Type B pancreatic cell (in vitro differentiated cells): Measurements from ENCODE around the gene FRMD1. TPM values are rescaled to one million over a fixed set of nuclear protein-coding genes. Genes with fewer than 3 reads are reported as not detected.

ENCODE experiments used
- DNase-seq: peaks from one replicate; pipeline ENCODE4 v3.0.0; 2021; ENCODE audit warnings: mixed read lengths; ENCODE audit not compliant: unreplicated experiment; ENCODE audit errors: extremely low spot score
- H3K27ac Mint-ChIP-seq: 2 replicates; pipeline ENCODE4 v1.8.0; 2021; ENCODE audit warnings: mild to moderate bottlenecking, mixed read lengths
- H3K27me3 Mint-ChIP-seq: 2 replicates; pipeline ENCODE4 v1.8.0; 2021; ENCODE audit warnings: mixed read lengths
- H3K36me3 Mint-ChIP-seq: 2 replicates; pipeline ENCODE4 v1.8.0; 2021; ENCODE audit warnings: mixed read lengths
- H3K4me1 Mint-ChIP-seq: one replicate; pipeline ENCODE4 v1.8.0; 2021; ENCODE audit warnings: mixed read lengths; ENCODE audit not compliant: unreplicated experiment
- H3K4me3 Mint-ChIP-seq: 2 replicates; pipeline ENCODE4 v1.8.0; 2021; ENCODE audit warnings: mild to moderate bottlenecking, mixed read lengths
- H3K9me3 Mint-ChIP-seq: 2 replicates; pipeline ENCODE4 v1.8.0; 2021; ENCODE audit warnings: mixed read lengths
- CTCF ChIP-seq: fragments of 200-600 bp; sonication (generic); conservative IDR thresholded peaks from 2 replicates; pipeline ENCODE4 v1.5.0; 2021; ENCODE audit warnings: antibody characterized with exemption, mild to moderate bottlenecking
- total RNA-seq: library from RNA; stranded (reverse); gene quantifications from 2 replicates; pipeline ENCODE4 v1.2.1, GENCODE V29; 2021; ENCODE audit warnings: low replicate concordance

FRMD1 gene
- total RNA-seq, 1 donor from 2014 or later, result 0.17 TPM

GRCh38 chr6:168038576-168039140, 40.4 kb downstream of the FRMD1 start:
- no peak for DNase-seq
- peaks cover 13% of the 10 kb centered on the region for H3K4me1 Mint-ChIP-seq
- peaks cover 9% of the 10 kb centered on the region for H3K27me3 Mint-ChIP-seq
- TF ChIP-seq CTCF, result no peak
- no peak overlapping the region for H3K4me3 Mint-ChIP-seq
- H3K36me3 Mint-ChIP-seq, result no peaks in the 10 kb centered on the region
- H3K27ac Mint-ChIP-seq, result no peak overlapping the region
- H3K9me3 Mint-ChIP-seq, result peaks cover 7% of the 10 kb centered on the region

GRCh38 chr6:168037856-168038255, 41.2 kb downstream of the FRMD1 start:
- no peak overlapping the region for H3K27ac Mint-ChIP-seq
- TF ChIP-seq CTCF, result no peak
- no peak for DNase-seq
- H3K9me3 Mint-ChIP-seq, result peaks cover 11% of the 10 kb centered on the region
- H3K36me3 Mint-ChIP-seq, result no peaks in the 10 kb centered on the region
- no peak overlapping the region for H3K4me3 Mint-ChIP-seq
- H3K4me1 Mint-ChIP-seq, result peaks cover 13% of the 10 kb centered on the region
- peaks cover 9% of the 10 kb centered on the region for H3K27me3 Mint-ChIP-seq

- Mint-ChIP-seq H3K36me3 (no peaks in the 10 kb centered on the region), H3K4me1 (peaks cover 16% of the 10 kb centered on the region), H3K4me3 (no peak overlapping the region), H3K27me3 (peaks cover 9% of the 10 kb centered on the region), H3K9me3 (peaks cover 11% of the 10 kb centered on the region), H3K27ac (no peak overlapping the region)
- no peak for TF ChIP-seq CTCF
- no peak for DNase-seq
Observed at GRCh38 chr6:168037242-168037641, 41.8 kb downstream of the FRMD1 start.

GRCh38 chr6:168035661-168036545, 43.1 kb downstream of the FRMD1 start:
- no peak for TF ChIP-seq CTCF
- Mint-ChIP-seq H3K4me1 (peaks cover 28% of the 10 kb centered on the region), H3K4me3 (peak overlapping the region; percentile 81), H3K27ac (peak overlapping the region; percentile 86), H3K9me3 (peaks cover 11% of the 10 kb centered on the region), H3K36me3 (no peaks in the 10 kb centered on the region), H3K27me3 (peaks cover 9% of the 10 kb centered on the region)
- no peak for DNase-seq

GRCh38 chr6:168035098-168035660, 43.8 kb downstream of the FRMD1 start:
- peak overlapping the region; percentile 86 for H3K27ac Mint-ChIP-seq
- H3K36me3 Mint-ChIP-seq, result no peaks in the 10 kb centered on the region
- no peak for TF ChIP-seq CTCF
- H3K27me3 Mint-ChIP-seq, result peaks cover 9% of the 10 kb centered on the region
- peak; percentile 81 for DNase-seq
- H3K4me3 Mint-ChIP-seq, result peak overlapping the region; percentile 81
- H3K9me3 Mint-ChIP-seq, result peaks cover 11% of the 10 kb centered on the region
- peaks cover 34% of the 10 kb centered on the region for H3K4me1 Mint-ChIP-seq
